ENCODE data around the gene RXRG. TPM values are rescaled to one million over a fixed set of nuclear protein-coding genes. Genes with fewer than 3 reads are reported as not detected.

RXRG gene
- under 1 TPM in 4 of 7 donors, not detected in 3; 0.34 to 0.98 (median 0.54) TPM for total RNA-seq
- polyA plus RNA-seq: under 1 TPM in 2 of 3 donors, not detected in 1; 0.12 to 0.42 TPM
- long read RNA-seq, donor 1: 0 reads
- long read RNA-seq, donor 2, partial matches to known transcripts: 0 of 1 reads
- long read RNA-seq, donor 2, other reads (novel, unspliced or antisense): 0 of 1 reads

- H3K27me3 ChIP-seq (replicated peaks in 1 of 7): peaks cover 0 to 78% (median 33%) of the 10 kb centered on the region in 7 donors
- H3K36me3 ChIP-seq: no peaks in the 10 kb centered on the region
- H3K27ac ChIP-seq: peak within 1 kb of the TSS in 1 of 8 donors; percentile 2
- no peak for DNase-seq
- intact Hi-C loops (cut with DNase I; ENCODE audit: low total_unique reads): no loop called here
- peaks cover 0 to 21% (median 15%) of the 10 kb centered on the region in 6 donors for H3K4me1 ChIP-seq
- no peak for TF ChIP-seq CTCF (IDR thresholded peaks at IDR 0.05 in 8 of 11, conservative IDR thresholded peaks at IDR 0.05 in 3 of 11)
- TF ChIP-seq POLR2AphosphoS5 (IDR thresholded peaks at IDR 0.05): peak in 2 of 3 donors; percentile 30 to 51
- WGBS, 5 donors: 2 to 8% (median 3%) methylated on average over 33 of the region's 33 CpGs
- peak within 1 kb of the TSS in 4 of 8 donors; percentile 7 to 54 (median 20) for H3K4me3 ChIP-seq
- no peaks in the 10 kb centered on the region for H3K9me3 ChIP-seq
Measured at GRCh38 chr1:165444897-165445370, at the start of gene RXRG. TSS of gene RXRG (minus strand) at chr1:165445126. CDS start at chr1:165444893, 233 bp downstream.

- peaks cover 0 to 26% (median 0%) of the 10 kb centered on the region in 7 donors for H3K27me3 ChIP-seq (replicated peaks in 1 of 7)
- no peaks in the 10 kb centered on the region for H3K36me3 ChIP-seq
- H3K27ac ChIP-seq: no peak overlapping the region
- intact Hi-C loops (cut with DNase I; ENCODE audit: low total_unique reads): no loop called here
- no peaks in the 10 kb centered on the region for H3K4me1 ChIP-seq
- no peak overlapping the region for H3K4me3 ChIP-seq
- H3K9me3 ChIP-seq: no peaks in the 10 kb centered on the region
- TF ChIP-seq CTCF (IDR thresholded peaks at IDR 0.05 in 8 of 11, conservative IDR thresholded peaks at IDR 0.05 in 3 of 11) (no peak), POLR2A (IDR thresholded peaks at IDR 0.05) (no peak), POLR2AphosphoS5 (IDR thresholded peaks at IDR 0.05) (no peak)
- WGBS, 5 donors: 79 to 87% (median 84%) methylated on average over 6 of the region's 6 CpGs
- DNase-seq: no peak
Measured at GRCh38 chr1:165492845-165493373, 48.0 kb upstream of the RXRG start.

- intact Hi-C loops (cut with DNase I; ENCODE audit: low total_unique reads): no loop called here
- 63 to 79% (median 68%) methylated on average over 5 of the region's 5 CpGs for WGBS, 5 donors
- no peak overlapping the region for H3K27ac ChIP-seq
- H3K27me3 ChIP-seq (replicated peaks in 1 of 7): peaks cover 0 to 32% (median 0%) of the 10 kb centered on the region in 7 donors
- H3K4me1 ChIP-seq: no peaks in the 10 kb centered on the region
- no peaks in the 10 kb centered on the region for H3K36me3 ChIP-seq
- DNase-seq: peak; percentile 43
- H3K9me3 ChIP-seq: no peaks in the 10 kb centered on the region
- no peak overlapping the region for H3K4me3 ChIP-seq
- TF ChIP-seq POLR2A (IDR thresholded peaks at IDR 0.05) (no peak), POLR2AphosphoS5 (IDR thresholded peaks at IDR 0.05) (no peak), CTCF (IDR thresholded peaks at IDR 0.05 in 8 of 11, conservative IDR thresholded peaks at IDR 0.05 in 3 of 11) (no peak)
Measured at GRCh38 chr1:165490175-165490574, 45.2 kb upstream of the RXRG start.

GRCh38 chr1:165487921-165488320 lies 43.0 kb upstream of the RXRG start:
- no peak overlapping the region for H3K4me3 ChIP-seq
- no peak for DNase-seq
- intact Hi-C loops (cut with DNase I; ENCODE audit: low total_unique reads): no loop called here
- H3K27me3 ChIP-seq (replicated peaks in 1 of 7): peaks cover 0 to 22% (median 0%) of the 10 kb centered on the region in 7 donors
- 46 to 68% (median 56%) methylated on average over 1 of the region's 1 CpG for WGBS, 5 donors
- TF ChIP-seq POLR2AphosphoS5 (IDR thresholded peaks at IDR 0.05) (no peak), CTCF (IDR thresholded peaks at IDR 0.05 in 8 of 11, conservative IDR thresholded peaks at IDR 0.05 in 3 of 11) (no peak), POLR2A (IDR thresholded peaks at IDR 0.05) (no peak)
- no peaks in the 10 kb centered on the region for H3K36me3 ChIP-seq
- H3K27ac ChIP-seq: no peak overlapping the region
- no peaks in the 10 kb centered on the region for H3K9me3 ChIP-seq
- H3K4me1 ChIP-seq: no peaks in the 10 kb centered on the region

All from spleen (tissue), 13 donors.